Erythroblast (primary cell): ENCODE results near the gene CAMK1D.

Experiments
- DNase-seq, 2 experiments: peaks; one replicate each; lab custom pipeline; 2025; lab: John Stamatoyannopoulos, UW
- GATA1 ChIP-seq: IDR thresholded peaks from 2 replicates; pipeline ENCODE4 v1.6.1; 2011; ENCODE audit warnings: low read depth, mild to moderate bottlenecking, control low read depth, low read length, moderate library complexity
- POLR2A ChIP-seq: IDR thresholded peaks from 2 replicates; pipeline ENCODE4 v1.6.1; 2011; ENCODE audit warnings: mild to moderate bottlenecking, low read length

CAMK1D gene

DNA sequence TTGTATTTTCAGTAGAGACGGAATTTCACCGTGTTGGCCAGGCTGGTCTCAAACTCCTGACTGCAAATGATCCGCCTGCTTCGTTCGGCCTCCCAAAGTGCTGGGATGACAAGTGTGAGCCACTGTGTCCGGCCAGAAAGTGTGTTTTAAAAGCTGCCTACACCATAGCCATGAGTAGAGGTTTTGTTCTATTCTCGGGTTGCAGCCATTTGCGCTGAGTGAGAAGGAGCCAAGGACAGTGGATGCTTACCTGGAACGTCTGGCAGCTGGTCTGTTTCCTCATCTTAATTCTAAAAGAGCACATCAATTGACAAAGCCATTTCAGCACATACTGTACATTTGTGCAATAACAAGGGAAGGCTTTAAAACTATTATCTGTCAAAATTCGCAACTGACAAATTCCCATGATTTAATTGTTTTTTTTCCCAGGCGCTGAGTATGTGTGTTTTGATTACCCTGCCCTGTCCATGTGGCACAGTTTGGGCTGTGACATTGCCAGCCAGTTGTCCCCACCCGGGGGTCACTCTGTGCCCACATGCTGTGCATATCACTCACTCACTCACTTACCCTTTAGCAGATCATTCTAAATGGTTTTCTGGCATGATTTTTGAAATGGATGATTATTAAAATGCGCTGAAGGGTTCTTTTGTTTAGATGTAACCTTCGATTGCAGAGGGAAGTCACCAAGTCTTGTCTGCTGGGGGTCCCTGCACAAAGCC lies 400.6 kb downstream of the CAMK1D start:
- TF ChIP-seq GATA1 (no peak), POLR2A (no peak)
- DNase-seq, result no peak

DNA sequence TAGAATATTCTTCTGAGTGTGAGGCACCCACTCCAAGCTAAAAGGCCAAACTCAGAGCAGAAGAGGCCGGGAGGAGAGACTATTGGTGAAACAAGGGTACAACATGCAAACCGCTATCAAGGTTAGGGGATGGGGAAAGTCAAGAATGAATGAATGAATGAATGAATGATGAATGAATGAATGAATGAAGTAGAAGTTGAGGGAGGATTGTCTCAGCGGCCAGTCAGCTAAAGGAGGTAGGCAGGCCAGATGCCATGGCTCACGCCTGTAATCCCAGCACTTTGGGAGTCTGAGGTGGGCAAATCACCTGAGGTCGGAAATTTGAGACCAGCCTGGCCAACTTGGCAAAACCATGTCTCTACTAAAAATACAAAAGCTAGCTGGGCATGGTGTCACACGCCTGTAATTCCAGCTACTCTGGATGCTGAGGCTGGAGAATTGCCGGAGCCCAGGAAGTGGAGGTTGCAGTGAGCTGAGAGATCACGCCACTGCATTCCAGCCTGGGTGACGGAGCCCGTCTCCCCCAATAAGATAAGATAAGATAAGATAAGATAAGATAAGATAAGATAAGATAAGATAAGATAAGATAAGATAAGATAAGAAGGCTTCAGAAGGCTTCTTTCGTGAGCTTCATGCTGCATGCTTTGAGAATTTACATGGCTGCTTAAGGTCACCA lies 401.3 kb downstream of the CAMK1D start:
- TF ChIP-seq GATA1, result no peak
- no peak for TF ChIP-seq POLR2A
- DNase-seq, result no peak

DNA sequence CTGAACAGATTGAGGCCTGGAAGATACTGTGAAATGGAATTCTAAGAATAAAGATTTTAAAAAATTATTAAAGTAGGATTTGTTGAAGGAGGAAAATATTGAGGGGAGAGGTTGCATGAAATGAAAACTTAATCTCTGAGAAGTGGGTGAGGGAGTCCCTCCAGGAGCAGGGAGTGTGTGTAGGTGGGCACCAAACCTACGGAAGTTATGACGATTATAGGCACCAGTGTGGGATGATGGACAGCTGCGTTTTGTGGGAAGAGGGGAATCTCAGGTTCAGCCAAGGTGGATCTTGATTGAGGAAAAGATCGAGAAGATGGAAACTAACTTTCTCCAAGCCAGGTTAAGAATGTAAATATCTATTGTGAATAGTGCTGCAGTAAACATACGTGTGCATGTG lies 405.7 kb downstream of the CAMK1D start:
- no peak for DNase-seq
- no peak for TF ChIP-seq GATA1
- no peak for TF ChIP-seq POLR2A

DNA sequence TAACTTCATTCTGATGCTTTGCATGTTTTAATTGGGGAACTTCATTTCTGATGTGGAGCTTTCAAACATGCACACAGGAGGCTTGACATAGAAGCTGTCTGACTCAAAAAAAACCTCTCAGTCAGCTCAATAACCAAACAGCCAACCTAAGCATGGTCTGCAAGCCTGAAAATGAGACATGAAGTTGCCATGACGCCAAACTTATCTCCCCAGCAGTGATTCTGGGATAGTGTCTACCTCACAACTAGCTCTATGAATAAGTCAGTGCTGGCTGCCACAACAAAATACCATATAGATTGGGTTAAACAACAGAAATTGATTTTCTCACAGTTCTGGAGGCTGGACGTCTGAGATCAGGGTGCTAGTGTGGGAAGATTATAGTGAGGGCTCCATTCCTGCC lies 408.0 kb downstream of the CAMK1D start:
- DNase-seq, result no peak
- no peak for TF ChIP-seq GATA1
- TF ChIP-seq POLR2A, result no peak

DNA sequence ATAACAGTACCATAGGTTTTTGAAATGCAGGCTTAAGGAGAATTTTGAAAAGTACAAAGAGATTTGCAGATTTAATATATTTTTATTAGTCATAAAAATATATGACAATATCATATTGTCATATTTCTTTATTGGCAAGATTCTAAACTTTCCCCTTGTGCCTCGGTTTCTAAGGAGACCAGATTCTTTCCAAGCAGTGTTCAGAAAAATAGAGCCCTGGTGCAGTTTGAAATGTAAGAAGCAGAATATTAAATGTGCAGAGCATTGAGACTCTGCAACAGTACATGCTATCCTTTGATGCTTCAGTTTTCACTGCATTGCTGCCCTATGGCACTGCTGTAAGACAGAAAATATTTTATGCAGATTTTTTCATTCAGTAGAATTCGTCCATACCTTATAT lies 408.9 kb downstream of the CAMK1D start:
- no peak for DNase-seq
- TF ChIP-seq GATA1 (no peak), POLR2A (no peak)

DNA sequence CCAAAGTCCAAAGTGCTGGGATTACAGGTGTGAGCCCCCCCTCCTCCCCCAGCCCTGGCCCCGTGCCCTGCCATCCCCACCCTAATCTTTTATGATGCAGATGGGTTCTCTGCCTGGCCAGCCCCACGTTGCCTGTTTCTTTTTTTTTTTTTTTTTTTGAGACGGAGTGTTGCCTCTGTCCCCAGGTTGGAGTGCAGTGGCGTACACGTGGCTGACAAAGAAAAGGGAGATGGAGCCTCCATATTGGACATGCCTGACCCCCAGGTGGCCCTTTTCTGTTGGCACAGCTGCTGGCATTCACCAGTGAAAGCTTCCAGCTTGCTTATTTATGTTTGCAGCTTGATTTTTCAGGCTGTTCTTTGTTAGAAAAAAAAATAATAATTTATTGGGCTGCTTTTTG lies 416.9 kb downstream of the CAMK1D start:
- TF ChIP-seq GATA1, result no peak
- TF ChIP-seq POLR2A, result no peak
- DNase-seq, result no peak

DNA sequence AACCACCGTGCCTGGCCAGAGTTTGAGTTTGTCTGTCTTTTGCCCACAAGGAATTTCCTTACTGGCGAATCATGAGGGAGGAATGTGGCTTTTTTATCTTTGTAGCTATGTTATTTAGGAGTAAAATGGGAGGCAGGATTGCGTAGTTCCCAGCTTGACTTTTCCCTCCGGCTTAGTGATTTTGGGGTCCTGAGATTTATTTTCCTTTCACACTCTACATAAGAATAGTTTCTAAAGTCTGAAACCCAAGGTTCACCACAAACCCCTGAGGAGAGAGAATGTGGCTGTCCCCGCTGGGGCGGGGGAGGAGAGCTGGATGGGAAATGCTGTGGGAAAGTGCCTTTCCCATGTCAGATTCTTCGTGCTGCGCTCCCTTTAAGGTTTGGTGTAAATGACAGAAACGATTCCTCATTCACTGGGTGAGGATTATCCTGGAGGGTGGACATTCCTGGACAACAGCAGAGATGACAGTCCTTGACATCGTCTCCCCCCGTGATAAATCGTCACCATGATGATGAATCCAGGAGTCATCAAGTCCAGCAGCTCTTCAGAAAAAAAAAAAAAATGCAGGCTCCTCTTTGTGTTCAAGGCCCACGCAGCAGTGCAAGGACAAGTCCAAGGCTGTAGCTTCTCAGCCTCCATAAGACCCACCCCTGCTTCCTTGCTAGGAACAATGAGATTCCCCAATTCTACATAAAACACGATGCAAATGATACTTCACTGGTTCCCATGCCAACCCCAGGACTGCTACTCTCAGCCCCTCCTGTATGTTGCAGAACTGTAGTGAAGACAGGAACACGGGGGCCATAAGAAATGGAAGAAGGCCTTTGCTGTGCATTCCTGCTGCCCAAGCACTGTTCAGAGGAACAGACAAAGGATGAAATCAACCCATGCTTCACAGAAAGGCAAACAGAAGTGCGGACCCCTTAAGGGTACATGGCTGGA lies 419.1 kb downstream of the CAMK1D start:
- no peak for TF ChIP-seq GATA1
- no peak for TF ChIP-seq POLR2A
- DNase-seq, result no peak

DNA sequence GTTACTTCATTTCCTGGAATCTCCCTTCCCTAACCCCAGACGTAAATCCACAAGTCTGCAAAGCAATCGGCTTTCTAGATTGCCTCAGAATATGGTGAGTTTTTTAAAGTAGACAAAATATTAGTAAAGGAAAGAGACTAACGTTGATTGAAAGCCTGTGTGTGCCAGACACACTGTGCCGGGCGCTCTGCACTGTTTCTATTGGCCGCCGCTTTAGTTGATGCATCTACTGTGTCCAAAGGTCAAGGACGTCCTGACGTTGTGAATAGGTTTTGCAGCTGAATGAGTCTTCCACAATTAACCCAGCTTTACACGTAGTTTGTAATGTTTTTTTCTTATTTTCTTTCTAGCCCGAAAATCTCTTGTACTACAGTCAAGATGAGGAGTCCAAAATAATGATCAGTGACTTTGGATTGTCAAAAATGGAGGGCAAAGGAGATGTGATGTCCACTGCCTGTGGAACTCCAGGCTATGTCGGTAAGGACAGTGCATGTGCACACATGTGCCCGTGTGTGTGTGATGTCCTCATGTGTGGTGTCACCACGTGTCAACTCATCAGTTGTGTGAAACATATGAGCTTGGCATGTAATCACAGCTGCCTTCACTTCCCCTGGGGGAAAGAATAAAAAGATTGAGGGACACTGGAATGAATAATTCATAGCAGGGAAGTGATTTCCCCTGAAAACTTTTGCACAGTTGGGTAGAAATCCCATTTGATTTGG lies 420.1 kb downstream of the CAMK1D start:
- TF ChIP-seq GATA1 (no peak), POLR2A (no peak)
- DNase-seq, result no peak

DNA sequence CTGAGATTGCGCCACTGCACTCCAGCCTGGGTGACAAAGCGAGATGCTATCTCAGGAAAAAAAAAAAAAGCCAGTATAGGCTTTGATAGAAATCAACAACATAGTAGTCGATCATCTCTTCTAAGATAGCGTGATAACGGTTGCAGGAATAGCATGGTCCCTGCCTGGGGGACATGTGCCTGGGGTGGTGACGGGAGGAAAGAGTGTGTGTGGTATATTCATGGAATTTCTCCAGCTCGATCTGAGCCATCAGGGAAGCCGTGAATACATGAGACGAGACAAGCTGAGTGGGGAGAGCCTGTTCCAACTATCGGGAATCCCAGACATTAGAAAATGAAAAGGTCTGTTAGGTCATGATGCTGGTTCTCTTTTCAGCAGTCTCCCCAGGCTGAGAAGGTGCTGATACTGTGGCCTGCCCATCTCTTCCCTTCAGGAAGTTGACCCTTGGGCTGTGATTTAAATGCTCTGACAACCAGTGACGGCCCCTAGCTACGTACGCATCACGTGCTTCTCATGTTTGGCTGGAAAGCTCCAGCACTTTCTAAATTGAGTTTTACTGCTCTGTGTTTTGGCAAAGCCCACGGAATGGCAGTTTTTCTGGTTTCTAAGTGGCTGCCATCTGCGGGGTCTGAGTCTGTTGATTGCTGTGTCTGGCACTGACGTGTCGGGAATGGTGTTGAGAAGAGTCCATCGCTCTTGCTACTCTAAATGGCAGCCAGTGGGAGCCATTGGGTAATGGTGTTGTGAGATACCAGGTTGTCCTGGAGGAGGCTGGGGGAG lies 422.8 kb downstream of the CAMK1D start:
- TF ChIP-seq POLR2A (no peak), GATA1 (no peak)
- DNase-seq, result no peak

DNA sequence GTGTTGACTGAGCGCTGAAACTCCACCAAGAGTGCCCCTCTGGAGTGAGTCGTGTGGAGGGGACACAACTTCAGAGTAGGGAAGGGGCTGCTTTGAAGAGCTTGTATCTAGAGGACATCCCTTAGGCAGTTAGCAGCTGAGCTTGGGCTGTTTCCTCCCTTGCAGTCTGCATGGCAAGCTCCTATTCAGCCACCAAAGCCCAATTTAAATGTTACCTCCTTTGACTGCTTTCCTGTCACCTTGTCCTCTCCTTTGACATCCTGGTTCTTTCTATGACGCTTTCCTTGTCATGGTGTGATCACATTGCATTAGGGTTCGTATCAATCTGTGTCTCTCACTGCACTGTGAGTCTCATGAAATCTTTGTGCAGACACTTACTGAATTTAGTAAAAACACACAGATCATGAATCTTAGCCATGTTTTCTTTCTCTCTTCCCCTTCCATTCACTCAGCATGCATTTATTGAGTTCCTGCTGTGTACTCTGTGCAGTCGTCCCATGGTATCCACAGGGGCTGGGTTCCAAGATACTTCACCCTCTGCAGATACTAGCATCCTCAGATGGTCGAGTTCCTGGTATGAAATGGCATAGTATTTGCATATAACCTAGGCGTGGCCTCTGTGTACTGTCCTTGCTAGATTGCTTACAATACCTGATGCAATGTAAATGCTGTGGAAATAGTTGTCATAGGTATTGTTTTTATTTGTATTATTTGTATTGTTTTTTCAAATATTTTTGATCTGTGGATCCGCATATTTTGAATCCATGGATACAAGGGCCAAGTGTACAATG lies 423.6 kb downstream of the CAMK1D start:
- DNase-seq, result no peak
- TF ChIP-seq GATA1 (no peak), POLR2A (no peak)

DNA sequence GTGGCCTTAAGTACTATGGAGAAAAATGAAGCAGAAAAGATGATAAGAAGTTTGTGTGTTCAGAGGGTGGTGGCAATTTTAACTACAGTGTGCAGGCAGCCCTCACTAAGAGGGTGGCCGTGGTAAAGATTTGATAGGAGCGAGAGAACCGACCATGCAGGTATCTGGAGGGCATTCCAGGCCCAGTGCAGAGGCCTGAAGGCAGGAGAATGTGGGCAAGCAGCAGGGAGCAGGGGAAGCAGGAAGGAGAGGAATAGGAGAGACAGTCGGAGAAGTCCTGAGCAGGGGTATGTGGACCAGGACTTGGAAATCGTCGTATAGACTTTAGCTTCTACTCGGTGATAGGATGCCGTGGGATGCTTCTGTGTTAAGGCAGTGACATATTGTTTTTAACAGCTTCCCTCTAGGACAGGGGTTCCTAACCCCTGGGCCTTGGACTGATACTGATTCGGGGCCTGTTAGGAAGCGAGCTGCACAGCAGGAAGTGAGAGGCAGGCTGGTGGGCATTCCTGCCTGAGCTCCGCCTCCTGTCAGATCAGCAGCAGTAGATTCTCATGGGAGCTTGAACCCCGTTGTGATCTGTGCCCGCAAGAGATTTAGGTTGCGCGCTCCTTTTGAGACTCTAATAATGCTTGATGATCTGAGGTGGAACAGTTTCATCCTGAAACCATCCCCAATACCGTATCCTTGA lies 425.0 kb downstream of the CAMK1D start:
- TF ChIP-seq POLR2A (no peak), GATA1 (no peak)
- no peak for DNase-seq
